PC-9 (cell line): Measurements from ENCODE around the gene ABCB9. TPM values are rescaled to one million over a fixed set of nuclear protein-coding genes. Genes with fewer than 3 reads are reported as not detected.

ENCODE experiments used
- BruUV-seq: library from RNA; stranded (reverse); fragments of 400-500 nt; replicated peaks from 2 replicates; lab custom pipeline; 2021; lab: Mats Ljungman, UMichigan
- CTCF ChIA-PET: fragments of 300-600 bp; sonication (Branson Sonifier 250); formaldehyde crosslinking; loops from one replicate; lab custom pipeline; 2022; ENCODE audit warnings: antibody characterized with exemption; lab: Charles Lee
- POLR2A ChIA-PET: fragments of 300-600 bp; sonication (Branson Sonifier 250); formaldehyde crosslinking; loops from one replicate; lab custom pipeline; 2022; ENCODE audit warnings: antibody characterized with exemption; ENCODE audit not compliant: unreplicated experiment; lab: Charles Lee
- DNase-seq, 2 experiments: peaks; one replicate each; pipeline versions ENCODE4 v3.0.0 to v3.0.0-alpha.2; 2015 to 2022; ENCODE audit warnings: mixed read lengths in 1 of 2
- H2AFZ ChIP-seq: fragments of 200-600 bp; sonication (generic); 2 replicates; pipeline ENCODE4 v1.8.1; 2017; ENCODE audit warnings: antibody characterized with exemption
- H3F3A ChIP-seq: fragments of 200-600 bp; sonication (generic); 2 replicates; pipeline ENCODE4 v1.8.1; 2017; ENCODE audit warnings: antibody characterized with exemption, mild to moderate bottlenecking, low read depth; ENCODE audit not compliant: insufficient read depth
- H3K27ac ChIP-seq: fragments of 200-600 bp; sonication (generic); 2 replicates; pipeline ENCODE4 v1.6.1; 2016; ENCODE audit warnings: mixed run types
- H3K27me3 ChIP-seq: fragments of 200-600 bp; sonication (generic); 2 replicates; pipeline ENCODE4 v1.6.1; 2016; ENCODE audit warnings: low read depth, mixed run types; ENCODE audit not compliant: insufficient read depth
- H3K36me3 ChIP-seq: fragments of 200-600 bp; sonication (generic); 2 replicates; pipeline ENCODE4 v1.6.1; 2016; ENCODE audit warnings: low read depth, mixed run types
- H3K4me1 ChIP-seq: fragments of 200-600 bp; sonication (generic); replicated peaks from 2 replicates; pipeline ENCODE4 v1.6.1; 2016; ENCODE audit warnings: mixed run types; ENCODE audit not compliant: insufficient read depth
- H3K4me2 ChIP-seq: fragments of 200-600 bp; sonication (generic); 2 replicates; pipeline ENCODE4 v1.6.1; 2017; ENCODE audit warnings: mixed run types
- H3K4me3 ChIP-seq: fragments of 200-600 bp; sonication (generic); 2 replicates; pipeline ENCODE4 v1.6.1; 2016; ENCODE audit warnings: mixed run types
- H3K79me2 ChIP-seq: fragments of 200-600 bp; sonication (generic); 2 replicates; pipeline ENCODE4 v1.6.1; 2017; ENCODE audit warnings: low read depth, mixed run types
- H3K9me2 ChIP-seq: fragments of 200-600 bp; sonication (generic); 2 replicates; pipeline ENCODE4 v1.8.1; 2017; ENCODE audit warnings: mild to moderate bottlenecking; ENCODE audit not compliant: insufficient read depth
- H3K9me3 ChIP-seq: fragments of 200-600 bp; sonication (generic); 2 replicates; pipeline ENCODE4 v1.8.1; 2016; ENCODE audit warnings: low read depth; ENCODE audit not compliant: insufficient read depth
- H4K20me1 ChIP-seq: fragments of 200-600 bp; sonication (generic); 2 replicates; pipeline ENCODE4 v1.8.1; 2017; ENCODE audit not compliant: insufficient read depth
- EZH2 ChIP-seq: fragments of 200-600 bp; sonication (generic); IDR thresholded peaks from 2 replicates; pipeline ENCODE4 v1.8.0; 2017; ENCODE audit warnings: antibody characterized with exemption, low read depth
- intact Hi-C: fragments of 100-400 bp; cut with micrococcal nuclease; formaldehyde crosslinking; loops from one replicate; pipeline ENCODE4 v1.10.0; 2022; ENCODE audit not compliant: unreplicated experiment
- total RNA-seq: library from RNA; stranded (reverse); gene quantifications from 2 replicates; pipeline ENCODE4 v1.2.3, GENCODE V29; 2021
- TF ChIP-seq, protein P1 (sequence below): fragments of 200-600 bp; sonication (generic); conservative IDR thresholded peaks from 2 replicates; pipeline ENCODE4 v1.6.1; 2017; ENCODE audit warnings: mixed run types, antibody characterized with exemption, mild to moderate bottlenecking, moderate library complexity

The ABCB9 gene
- total RNA-seq, 1 experiment from 2014 or later = 13.0 TPM

DNA sequence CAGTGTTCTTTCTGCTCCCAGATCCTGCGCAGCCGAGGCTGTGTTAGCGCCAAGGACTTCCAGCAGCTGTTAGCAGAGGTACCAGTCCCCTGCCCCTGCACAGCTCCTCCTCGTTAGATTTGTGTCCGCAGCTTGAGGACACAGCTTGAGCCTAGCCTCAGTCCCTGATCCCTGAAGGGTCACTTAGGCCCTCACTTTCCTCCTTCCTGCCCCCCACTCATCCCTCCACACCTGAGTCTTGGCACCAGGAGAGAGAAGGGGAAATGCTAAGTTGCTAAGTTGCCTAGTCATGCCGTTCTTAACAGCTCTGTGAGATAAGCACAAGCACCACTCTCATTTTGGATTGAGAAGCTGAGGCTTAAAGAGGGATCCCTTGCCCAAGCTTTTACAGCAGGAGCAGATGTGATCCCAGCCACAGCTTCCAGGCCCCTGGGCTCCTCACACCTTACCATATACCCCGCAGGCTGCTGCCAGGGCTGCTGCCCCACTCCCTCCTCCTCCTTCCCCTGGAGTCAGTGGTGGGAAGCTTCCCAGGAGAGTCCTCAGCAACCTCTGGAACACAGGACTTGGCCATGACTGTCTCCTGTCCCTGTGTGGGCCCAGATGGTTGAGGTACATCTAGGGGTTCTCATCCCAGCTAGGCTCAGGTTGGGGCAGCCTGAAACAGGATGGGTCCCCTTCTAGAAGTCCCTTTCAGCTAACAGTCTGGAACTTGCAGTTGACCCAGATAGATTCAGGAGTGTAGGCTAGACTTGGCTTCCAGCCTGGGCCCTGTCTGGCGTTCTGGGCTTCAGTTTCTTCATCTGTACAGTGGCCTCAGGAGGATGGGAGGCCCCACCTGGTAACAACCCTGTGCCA lies 9.8 kb upstream of the ABCB9 start:
- Histone ChIP-seq H3K27me3 (no peaks in the 10 kb centered on the region), H3K27ac (peak overlapping the region; percentile 31; the same call in 1 of the 2 replicates), H3F3A (peaks cover 7% of the 10 kb centered on the region; the same call in 1 of the 2 replicates), H2AFZ (peak overlapping the region; percentile 100), H3K9me3 (no peaks in the 10 kb centered on the region), H3K79me2 (peaks cover 18% of the 10 kb centered on the region), H4K20me1 (no peaks in the 10 kb centered on the region), H3K4me1 (peaks cover 9% of the 10 kb centered on the region; the same call in 1 of the 2 replicates), H3K36me3 (no peaks in the 10 kb centered on the region), H3K9me2 (no peaks in the 10 kb centered on the region), H3K4me3 (peak overlapping the region; percentile 94), H3K4me2 (peak overlapping the region; percentile 100)
- DNase-seq = no peak
- TF ChIP-seq, protein P1, sequence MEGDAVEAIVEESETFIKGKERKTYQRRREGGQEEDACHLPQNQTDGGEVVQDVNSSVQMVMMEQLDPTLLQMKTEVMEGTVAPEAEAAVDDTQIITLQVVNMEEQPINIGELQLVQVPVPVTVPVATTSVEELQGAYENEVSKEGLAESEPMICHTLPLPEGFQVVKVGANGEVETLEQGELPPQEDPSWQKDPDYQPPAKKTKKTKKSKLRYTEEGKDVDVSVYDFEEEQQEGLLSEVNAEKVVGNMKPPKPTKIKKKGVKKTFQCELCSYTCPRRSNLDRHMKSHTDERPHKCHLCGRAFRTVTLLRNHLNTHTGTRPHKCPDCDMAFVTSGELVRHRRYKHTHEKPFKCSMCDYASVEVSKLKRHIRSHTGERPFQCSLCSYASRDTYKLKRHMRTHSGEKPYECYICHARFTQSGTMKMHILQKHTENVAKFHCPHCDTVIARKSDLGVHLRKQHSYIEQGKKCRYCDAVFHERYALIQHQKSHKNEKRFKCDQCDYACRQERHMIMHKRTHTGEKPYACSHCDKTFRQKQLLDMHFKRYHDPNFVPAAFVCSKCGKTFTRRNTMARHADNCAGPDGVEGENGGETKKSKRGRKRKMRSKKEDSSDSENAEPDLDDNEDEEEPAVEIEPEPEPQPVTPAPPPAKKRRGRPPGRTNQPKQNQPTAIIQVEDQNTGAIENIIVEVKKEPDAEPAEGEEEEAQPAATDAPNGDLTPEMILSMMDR = no peak
- no peak for TF ChIP-seq EZH2
- no TSS peak for BruUV-seq
- intact Hi-C loops = loop anchor here (2.0 to 10.0 kb wide), 2 partner anchors 257 to 629 kb away; partner anchors contain the start of genes DDX55, MPHOSPH9 and MTRFR
- ChIA-PET CTCF (interaction anchor here (0.6 to 1.1 kb wide), 3 partner anchors 29 to 262 kb away, joined by 3 to 4 read pairs (median 4); no protein-coding TSS in a partner anchor), POLR2A (interaction anchor here (0.6 to 0.7 kb wide), 2 partner anchors 8 to 178 kb away, joined by 5 read pairs; no protein-coding TSS in a partner anchor)

- ChIA-PET POLR2A (interaction anchor here (0.7 kb wide), 2 partner anchors 133 to 258 kb away, joined by 4 to 6 read pairs; partner anchors contain the start of genes MPHOSPH9 and MTRFR), CTCF (interaction anchor here (0.6 to 1.1 kb wide), 5 partner anchors 28 to 877 kb away, joined by 3 to 5 read pairs (median 4); no protein-coding TSS in a partner anchor)
- Histone ChIP-seq H3K36me3 (no peaks in the 10 kb centered on the region), H3K9me3 (no peaks in the 10 kb centered on the region), H2AFZ (peak within 1 kb of the TSS; percentile 100), H3K4me3 (peak within 1 kb of the TSS; percentile 94), H3F3A (peaks cover 7% of the 10 kb centered on the region; the same call in 1 of the 2 replicates), H3K4me2 (peak within 1 kb of the TSS; percentile 100), H3K4me1 (peaks cover 9% of the 10 kb centered on the region; the same call in 1 of the 2 replicates), H3K9me2 (no peaks in the 10 kb centered on the region), H3K27me3 (no peaks in the 10 kb centered on the region), H4K20me1 (no peaks in the 10 kb centered on the region), H3K27ac (peak within 1 kb of the TSS; percentile 77), H3K79me2 (peaks cover 16% of the 10 kb centered on the region)
- TSS peak; percentile 53 for BruUV-seq
- intact Hi-C loops = loop anchor here (2.0 to 10.0 kb wide), 2 partner anchors 258 to 630 kb away; partner anchors contain the start of genes DDX55, MPHOSPH9 and MTRFR
- peak; percentile 83 to 87 for DNase-seq
- no peak for TF ChIP-seq EZH2
- TF ChIP-seq, protein P1 = no peak
These were observed 8.9 kb upstream of the ABCB9 start, which contains the start of gene OGFOD2 for GRCh38 chr12:122974892-122975789. Gene OGFOD2, plus strand, starts transcription at chr12:122975244. Its CDS starts 8 bp downstream, at chr12:122975252.
